ENCODE measurements around the gene PLA2R1.

DNA sequence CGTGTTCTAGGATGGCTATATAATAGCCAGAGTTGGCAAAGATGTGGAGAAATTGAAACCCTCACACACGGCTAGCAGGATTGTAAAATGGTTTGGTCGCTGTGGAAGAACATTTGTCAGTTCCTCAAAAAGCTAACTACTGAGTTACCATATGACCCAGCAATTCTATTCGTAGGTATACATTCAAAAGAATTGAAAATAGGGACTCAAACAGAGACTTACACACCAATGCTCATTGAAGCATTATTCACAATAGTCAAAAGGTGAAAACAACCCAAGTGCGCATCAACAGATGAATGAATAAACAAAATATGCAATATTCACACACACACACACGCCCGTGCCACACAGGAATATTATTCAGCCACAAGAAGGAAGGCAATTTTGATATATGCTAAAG lies 98.7 kb downstream of the PLA2R1 start:
- TF ChIP-seq POLR2A (IDR thresholded peaks at IDR 0.05) (no peak), POLR2AphosphoS5 (IDR thresholded peaks at IDR 0.05) (no peak)

All from transverse colon (tissue), 3 donors.